GM21619 (cell line): Measurements from ENCODE around the gene CFL1.
"Not testable (repeated sequence)": the region's sequence is repeated elsewhere in the genome, so short reads cannot be mapped to it uniquely, and the experiment has no call there.

Experiments
- ATAC-seq: cut with Tn5 transposase; IDR thresholded peaks from one replicate; pipeline ENCODE4 v1.9.1; 2021; ENCODE audit not compliant: unreplicated experiment

The CFL1 gene

GRCh38 chr11:65844231-65844872 is 13.6 kb downstream of the CFL1 start:
- ATAC-seq: no peak

- no peak for ATAC-seq
Measured at GRCh38 chr11:65843811-65844210, 14.2 kb downstream of the CFL1 start.

- ATAC-seq: no peak
Measured at GRCh38 chr11:65842144-65842543, 15.8 kb downstream of the CFL1 start.

GRCh38 chr11:65834202-65834601 is 23.8 kb downstream of the CFL1 start:
- ATAC-seq: no peak

- peak; percentile 96 for ATAC-seq
Measured at GRCh38 chr11:65833297-65834030, 24.5 kb downstream of the CFL1 start, which contains the start of gene SNX32. Gene SNX32, plus strand, starts transcription at chr11:65833963. Its CDS starts 103 bp downstream, at chr11:65834066.

- not testable (repeated sequence) for ATAC-seq
Measured at GRCh38 chr11:65832231-65832630, 25.7 kb downstream of the CFL1 start.

- no peak for ATAC-seq
Measured at GRCh38 chr11:65829459-65829858, 28.5 kb downstream of the CFL1 start.

- ATAC-seq: no peak
Measured at GRCh38 chr11:65826984-65827735, 30.8 kb downstream of the CFL1 start.

- ATAC-seq: no peak
Measured at GRCh38 chr11:65822776-65823528, 35.0 kb downstream of the CFL1 start.

GRCh38 chr11:65821107-65821506 is 36.9 kb downstream of the CFL1 start:
- ATAC-seq: no peak

- ATAC-seq: peak; percentile 80
Measured at GRCh38 chr11:65817835-65818680, 39.9 kb downstream of the CFL1 start.

- ATAC-seq: no peak
Measured at GRCh38 chr11:65817312-65817834, 40.6 kb downstream of the CFL1 start.

- no peak for ATAC-seq
Measured at GRCh38 chr11:65816696-65817095, 41.3 kb downstream of the CFL1 start.

- ATAC-seq: no peak
Measured at GRCh38 chr11:65814986-65815565, 42.9 kb downstream of the CFL1 start.

- no peak for ATAC-seq
Measured at GRCh38 chr11:65814131-65814985, 43.6 kb downstream of the CFL1 start.

- no peak for ATAC-seq
Measured at GRCh38 chr11:65811764-65812475, 46.1 kb downstream of the CFL1 start.

- no peak for ATAC-seq
Measured at GRCh38 chr11:65810046-65810868, 47.7 kb downstream of the CFL1 start.
